GM18873 (cell line): ENCODE results near the gene AFP.

Experiments
- ATAC-seq: cut with Tn5 transposase; IDR thresholded peaks from one replicate; pipeline ENCODE4 v1.9.1; 2021; ENCODE audit warnings: mild to moderate bottlenecking, moderate library complexity, moderate number of reproducible peaks; ENCODE audit not compliant: unreplicated experiment, low FRiP score

The AFP gene

DNA sequence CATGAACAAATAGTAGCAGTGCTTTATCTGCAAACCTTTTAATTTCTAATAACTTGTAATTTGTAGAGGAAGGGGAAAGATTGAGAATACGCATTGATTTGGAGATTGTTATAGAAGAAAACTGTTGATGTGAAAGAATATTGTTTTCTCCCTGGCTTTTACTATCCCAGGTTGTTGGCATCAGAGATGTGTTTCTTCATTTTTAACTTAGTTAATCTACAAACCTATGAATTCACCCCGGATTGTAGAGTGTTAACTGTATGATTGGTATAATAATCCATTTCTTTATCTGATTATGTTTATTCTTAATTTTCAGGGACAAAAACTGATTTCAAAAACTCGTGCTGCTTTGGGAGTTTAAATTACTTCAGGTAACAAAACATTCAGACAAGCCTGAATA is 18.9 kb downstream of the AFP start:
- ATAC-seq = no peak

GRCh38 chr4:73456177-73457022 is 20.4 kb downstream of the AFP start:
- no peak for ATAC-seq

DNA sequence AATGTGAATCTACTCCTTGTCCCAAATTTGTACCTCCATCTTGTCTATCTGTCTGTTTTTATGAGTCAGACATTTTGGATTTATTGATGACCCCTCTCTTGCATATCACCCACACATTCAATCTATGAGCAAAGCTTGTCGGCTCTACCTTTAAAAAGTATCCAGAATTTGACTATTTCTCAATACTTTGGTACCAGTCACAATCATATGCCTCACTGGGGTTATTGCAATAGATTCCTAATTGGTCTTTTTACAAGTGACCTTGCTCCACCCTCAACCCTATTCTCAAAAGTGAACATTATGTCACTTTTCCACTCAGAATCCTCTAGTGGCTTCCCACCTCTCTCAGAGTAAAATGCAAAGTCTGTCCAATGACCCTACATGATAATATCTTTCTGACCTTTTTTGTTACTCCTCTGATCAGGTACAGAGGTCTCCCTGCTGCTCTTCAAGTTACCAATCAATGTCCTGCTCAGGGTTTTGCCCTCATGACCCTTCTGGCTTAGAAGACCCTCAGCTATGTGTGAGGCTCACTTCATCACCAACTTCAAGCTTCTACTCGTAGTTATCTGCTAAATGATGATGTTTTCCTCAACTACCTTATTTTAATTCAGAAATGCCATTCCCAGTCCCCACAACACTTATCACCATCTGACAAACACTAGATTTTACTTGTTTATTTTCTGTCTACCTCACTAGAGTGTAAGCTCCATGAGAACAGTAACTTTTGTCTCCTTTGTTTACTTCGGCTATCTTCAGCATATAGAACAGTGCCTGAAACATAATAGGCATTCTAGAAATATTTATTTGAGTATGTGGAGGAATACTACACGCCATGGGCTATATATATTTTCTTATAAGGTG is 22.4 kb downstream of the AFP start:
- ATAC-seq = no peak

DNA sequence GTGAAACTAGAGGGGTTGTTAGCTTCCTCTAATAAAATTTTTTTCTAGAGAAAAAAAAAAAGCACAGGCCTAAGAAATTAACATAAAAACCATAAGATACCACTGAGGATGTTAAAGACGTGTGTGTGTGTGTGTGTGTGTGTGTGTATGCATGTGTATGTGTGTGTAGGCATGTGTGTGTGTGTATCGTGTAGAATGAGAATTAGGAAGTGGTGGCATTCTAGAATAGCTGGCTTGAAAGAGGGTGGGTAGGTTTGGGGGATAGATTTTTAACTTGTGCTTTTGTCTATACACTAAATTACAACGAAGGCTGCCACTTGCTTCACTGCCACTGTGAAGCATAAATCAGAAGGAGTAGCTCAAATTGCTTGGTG is 23.0 kb downstream of the AFP start:
- no peak for ATAC-seq

DNA sequence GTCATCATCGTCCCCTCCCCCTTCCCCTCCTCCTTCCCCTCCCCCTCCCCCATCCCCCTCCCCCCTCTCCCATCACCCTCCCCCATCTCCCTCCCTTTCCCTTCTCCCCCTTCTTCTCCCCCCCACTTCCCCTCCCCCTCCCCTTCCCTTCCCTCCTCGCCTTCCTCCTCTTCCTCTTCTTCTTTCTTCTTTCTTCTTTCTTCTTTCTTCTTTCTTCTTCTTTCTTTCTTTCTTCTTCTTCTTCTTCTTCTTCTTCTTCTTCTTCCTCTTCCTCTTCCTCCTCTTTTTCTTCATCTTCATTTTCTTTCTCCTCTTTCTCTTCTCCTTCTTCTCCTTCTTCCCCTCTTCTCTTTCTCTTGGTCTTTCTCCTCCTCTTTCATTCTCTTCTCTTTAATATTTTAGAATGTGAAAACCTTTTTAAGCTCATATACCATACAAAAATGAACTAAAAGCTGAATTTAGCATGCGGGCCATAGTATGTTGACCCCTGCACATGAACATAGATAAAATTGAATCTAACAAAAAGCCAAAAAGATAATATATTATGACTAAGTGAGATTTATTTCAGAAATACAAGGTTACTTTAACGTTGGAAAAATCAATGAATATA is 25.0 kb downstream of the AFP start:
- ATAC-seq = no peak

DNA sequence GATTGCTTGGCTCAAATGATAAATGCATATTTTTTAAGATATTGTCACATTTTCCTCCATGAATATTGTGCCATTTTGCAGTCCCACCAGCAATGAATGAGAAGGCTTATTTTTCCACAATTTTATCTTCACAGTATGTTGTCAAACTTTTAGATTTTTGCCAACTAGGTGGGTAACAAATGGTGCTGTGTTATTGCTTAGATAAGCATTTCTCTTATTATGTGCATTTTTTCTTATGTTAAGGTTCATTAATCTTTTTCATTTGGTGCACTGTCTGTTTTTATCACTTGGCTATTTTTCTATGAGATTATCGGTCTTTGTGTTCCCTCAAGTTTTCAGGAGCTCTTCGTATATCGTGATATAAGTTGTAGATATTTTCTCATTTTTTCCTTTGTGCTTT is 32.1 kb downstream of the AFP start:
- no peak for ATAC-seq

DNA sequence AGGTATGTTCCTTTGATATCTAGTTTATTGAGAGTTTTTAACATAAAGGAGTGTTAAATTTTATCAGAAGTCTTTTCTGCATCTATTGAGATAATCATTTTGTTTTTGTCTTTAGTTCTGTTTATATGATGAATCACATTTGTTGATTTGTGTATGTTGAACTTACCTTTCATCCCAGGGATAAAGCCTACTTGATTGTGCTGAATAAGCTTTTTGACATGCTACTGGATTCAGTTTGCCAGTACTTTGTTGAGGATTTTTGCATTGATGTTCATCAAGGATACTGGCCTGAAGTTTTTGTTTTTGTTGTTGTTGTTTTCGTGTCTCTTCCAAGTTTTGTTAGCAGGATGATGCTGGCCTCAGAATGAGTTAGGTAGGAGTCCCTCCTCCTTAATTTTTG is 34.7 kb downstream of the AFP start:
- ATAC-seq = no peak

GRCh38 chr4:73477176-73477575 is 41.2 kb downstream of the AFP start:
- no peak for ATAC-seq

DNA sequence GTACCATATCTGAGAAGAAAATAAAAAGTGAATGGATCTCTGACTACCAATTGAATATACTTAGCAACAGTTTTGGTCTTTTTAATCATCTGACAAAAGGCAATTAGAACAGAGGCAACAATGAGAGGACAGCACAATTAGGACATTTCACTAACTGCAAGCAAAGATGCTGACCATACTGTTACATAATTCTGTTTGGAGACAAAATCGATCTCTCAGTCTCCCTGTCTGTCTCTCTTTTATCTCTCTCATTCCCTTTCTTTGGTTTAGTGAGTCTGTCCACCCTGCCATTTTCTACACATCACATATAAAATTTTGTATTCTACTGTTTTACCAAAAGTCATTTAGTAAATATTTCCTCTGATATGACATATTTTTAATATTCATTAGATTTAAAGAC is 43.3 kb downstream of the AFP start:
- ATAC-seq = no peak

DNA sequence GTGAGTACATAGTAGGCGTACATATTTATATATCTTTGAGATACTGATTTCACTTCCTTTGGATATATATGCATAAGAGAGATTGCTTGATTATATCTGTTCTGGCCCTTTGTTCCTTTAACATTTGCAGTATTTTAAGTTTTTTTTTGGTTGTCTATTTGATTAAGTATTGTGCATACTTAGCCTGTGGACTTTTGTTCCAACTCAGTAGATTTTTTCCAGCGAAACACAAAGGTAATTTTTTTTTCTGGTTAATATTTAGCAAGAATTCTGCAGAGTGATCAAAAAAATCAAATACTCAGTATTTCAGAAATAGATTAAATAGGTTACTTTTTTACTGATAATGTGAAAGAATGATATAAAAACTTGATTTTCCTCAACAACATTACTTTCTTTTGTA is 45.3 kb downstream of the AFP start, which contains the start of gene AFM:
Gene AFM, plus strand, starts transcription at position 388 of the 400 bp plus-strand sequence. CDS start 31 bp downstream, outside the sequence.
- ATAC-seq = no peak

DNA sequence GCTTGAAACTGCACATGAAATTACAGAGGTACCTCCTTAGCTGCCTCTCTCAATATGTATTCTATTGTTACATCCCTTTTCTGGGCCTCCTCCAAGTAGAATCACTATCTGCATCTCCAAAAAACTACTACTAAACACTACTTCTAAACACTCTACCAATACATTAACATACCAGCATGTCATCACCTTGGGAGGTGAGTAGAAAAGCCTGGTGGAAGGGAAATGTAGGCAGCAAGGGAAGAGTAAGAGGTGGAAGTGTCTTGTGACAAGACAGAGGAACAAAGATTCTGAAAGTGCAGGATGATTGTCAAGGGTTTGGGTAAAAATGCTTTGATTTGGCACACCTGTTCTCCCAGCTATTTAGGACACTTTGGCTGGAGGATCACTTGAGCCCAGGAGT is 49.1 kb downstream of the AFP start:
- no peak for ATAC-seq

DNA sequence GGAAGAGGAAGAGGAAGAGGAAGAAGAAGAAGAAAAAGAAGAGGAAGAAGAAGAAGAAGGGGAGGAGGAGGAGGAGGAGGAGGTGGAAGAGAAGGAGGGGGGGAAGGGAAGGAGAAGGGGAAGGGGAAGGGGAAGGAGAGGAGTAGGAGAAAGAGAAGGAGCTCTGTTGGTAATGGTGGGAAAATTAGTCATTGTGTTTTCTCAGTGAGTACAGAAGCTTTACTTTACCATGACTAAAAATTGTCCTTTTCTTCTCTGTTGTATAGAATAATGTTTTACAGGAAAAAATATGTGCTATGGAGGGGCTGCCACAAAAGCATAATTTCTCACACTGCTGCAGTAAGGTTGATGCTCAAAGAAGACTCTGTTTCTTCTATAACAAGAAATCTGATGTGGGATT is 49.6 kb downstream of the AFP start:
- no peak for ATAC-seq

DNA sequence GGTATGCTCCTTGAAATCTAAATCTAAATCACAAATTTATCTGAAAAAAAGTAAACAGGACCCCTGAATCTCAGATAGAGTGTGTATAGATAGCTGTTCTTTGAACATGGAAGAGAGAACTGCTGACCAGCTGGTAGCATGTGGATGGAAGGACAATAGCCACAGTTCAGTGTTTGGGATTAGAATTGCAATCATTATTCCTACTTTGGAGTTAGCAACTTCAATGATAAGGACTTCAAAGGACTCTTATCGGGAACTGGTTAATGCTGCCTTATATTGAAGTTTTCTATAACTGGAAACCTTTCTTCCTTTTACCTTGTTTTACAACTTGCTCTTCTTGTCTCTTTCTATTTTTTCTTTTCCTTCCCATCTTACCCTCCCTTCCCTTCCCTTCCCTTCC is 50.5 kb downstream of the AFP start:
- ATAC-seq = no peak

GRCh38 chr4:73487233-73487632 is 51.2 kb downstream of the AFP start:
- no peak for ATAC-seq

- no peak for ATAC-seq
These were observed 64.2 kb downstream of the AFP start for GRCh38 chr4:73499996-73500765.

DNA sequence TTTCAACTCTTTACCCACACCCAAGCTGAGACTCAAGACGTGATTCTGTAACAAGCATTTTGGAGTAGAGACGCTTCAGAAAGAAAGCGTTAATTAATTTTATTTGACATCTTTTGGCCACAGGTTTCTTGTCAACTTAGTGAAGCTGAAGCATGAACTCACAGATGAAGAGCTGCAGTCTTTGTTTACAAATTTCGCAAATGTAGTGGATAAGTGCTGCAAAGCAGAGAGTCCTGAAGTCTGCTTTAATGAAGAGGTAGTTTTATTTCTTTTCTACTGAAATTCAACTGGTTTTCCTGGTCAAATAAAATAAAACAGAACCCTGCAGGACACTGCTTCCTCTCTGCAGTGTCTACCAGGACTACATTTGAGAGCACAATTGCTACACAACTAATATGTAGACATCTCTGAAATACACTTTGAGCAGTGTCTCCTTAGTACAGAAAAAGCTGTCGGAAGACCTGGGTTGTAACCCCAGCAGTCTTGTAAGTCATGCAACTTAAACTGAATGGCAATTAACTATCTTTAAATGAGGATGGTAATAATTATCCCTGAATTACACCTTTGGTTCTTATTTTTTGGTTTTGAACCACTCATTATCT is 65.7 kb downstream of the AFP start:
- ATAC-seq = no peak

DNA sequence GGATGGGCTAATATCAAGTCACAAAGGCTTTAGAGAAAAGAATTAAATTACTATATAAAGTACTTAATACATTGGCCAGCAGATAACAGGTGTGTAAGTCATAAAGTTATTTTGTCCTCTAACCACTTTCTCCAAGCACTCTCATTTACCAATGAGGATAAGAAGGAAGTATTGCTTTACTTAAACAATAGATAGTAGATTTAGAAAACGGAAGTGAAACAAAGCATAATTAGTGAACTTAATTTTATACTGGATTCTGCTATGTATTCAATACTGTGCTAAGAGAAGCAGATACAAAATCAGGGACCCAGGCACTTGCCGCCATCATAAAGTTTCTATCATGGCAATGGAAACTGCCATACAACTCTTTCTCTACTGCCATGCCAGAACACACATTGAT is 69.5 kb downstream of the AFP start:
- ATAC-seq = no peak
